MM.1S (cell line): ENCODE measurements around the gene PLA2G4E.

Experiments
- DNase-seq: peaks from one replicate; pipeline ENCODE4 v3.0.0-alpha.2; 2015
- H2AFZ ChIP-seq: fragments of 300-600 bp; sonication (generic); 2 replicates; pipeline ENCODE4 v1.6.0; 2016; ENCODE audit warnings: antibody characterized with exemption, low read length
- H3F3A ChIP-seq: fragments of 300-600 bp; sonication (generic); 2 replicates; pipeline ENCODE4 v1.6.1; 2016; ENCODE audit warnings: mild to moderate bottlenecking, antibody characterized with exemption, low read length, moderate library complexity, mixed read lengths; ENCODE audit not compliant: insufficient read depth
- H3K27ac ChIP-seq: fragments of 300-600 bp; sonication (generic); 2 replicates; pipeline ENCODE4 v1.5.1; 2016; ENCODE audit warnings: mild to moderate bottlenecking, low read length
- H3K27me3 ChIP-seq: fragments of 300-600 bp; sonication (generic); replicated peaks from 2 replicates; pipeline ENCODE4 v1.6.0; 2016; ENCODE audit warnings: low read length; ENCODE audit not compliant: insufficient read depth
- H3K36me3 ChIP-seq: fragments of 300-600 bp; sonication (generic); replicated peaks from 2 replicates; pipeline ENCODE4 v1.6.1; 2016; ENCODE audit warnings: mild to moderate bottlenecking, low read length, mixed read lengths; ENCODE audit not compliant: insufficient read depth
- H3K4me1 ChIP-seq: fragments of 300-600 bp; sonication (generic); 2 replicates; pipeline ENCODE4 v1.6.1; 2016; ENCODE audit warnings: low read length, mixed read lengths
- H3K4me2 ChIP-seq: fragments of 300-600 bp; sonication (generic); 2 replicates; pipeline ENCODE4 v1.6.0; 2016; ENCODE audit warnings: low read depth, low read length
- H3K4me3 ChIP-seq: fragments of 300-600 bp; sonication (generic); 2 replicates; pipeline ENCODE4 v1.5.1; 2016; ENCODE audit warnings: low read length, mixed read lengths
- H3K79me2 ChIP-seq: fragments of 300-600 bp; sonication (generic); 2 replicates; pipeline ENCODE4 v1.6.1; 2016; ENCODE audit warnings: mixed run types, low read length, mixed read lengths
- H3K9ac ChIP-seq: fragments of 300-600 bp; sonication (generic); 2 replicates; pipeline ENCODE4 v1.6.1; 2016; ENCODE audit warnings: low read length, mixed read lengths
- H3K9me2 ChIP-seq: fragments of 300-600 bp; sonication (generic); replicated peaks from 2 replicates; pipeline ENCODE4 v1.6.1; 2016; ENCODE audit warnings: mild to moderate bottlenecking, low read length, mixed read lengths; ENCODE audit not compliant: insufficient read depth
- H3K9me3 ChIP-seq: fragments of 300-600 bp; sonication (generic); replicated peaks from 2 replicates; pipeline ENCODE4 v1.6.1; 2016; ENCODE audit warnings: mild to moderate bottlenecking, low read length, mixed read lengths; ENCODE audit not compliant: insufficient read depth
- H4K20me1 ChIP-seq: fragments of 300-600 bp; sonication (generic); 2 replicates; pipeline ENCODE4 v1.6.1; 2016; ENCODE audit warnings: mild to moderate bottlenecking, low read length, moderate library complexity, mixed read lengths; ENCODE audit not compliant: insufficient read depth
- CTCF ChIP-seq: fragments of 300-600 bp; sonication (generic); IDR thresholded peaks from 2 replicates; pipeline ENCODE4 v1.5.1; 2016; ENCODE audit warnings: antibody characterized with exemption, low read length, mixed read lengths
- EZH2 ChIP-seq: fragments of 300-600 bp; sonication (generic); optimal IDR thresholded peaks from 2 replicates; pipeline ENCODE3; 2017; ENCODE audit warnings: low read depth, mild to moderate bottlenecking, antibody characterized with exemption, low read length, mixed read lengths
- EZH2phosphoT487 ChIP-seq: fragments of 300-600 bp; sonication (generic); IDR thresholded peaks from 2 replicates; pipeline ENCODE4 v1.6.1; 2018; ENCODE audit warnings: antibody characterized with exemption, low read length

Gene PLA2G4E

GRCh38 chr15:41939986-41940385, 80.9 kb downstream of the PLA2G4E start:
- Histone ChIP-seq H3K9me2 (no peaks in the 10 kb centered on the region), H3F3A (peaks cover 9% of the 10 kb centered on the region; the same call in 1 of the 2 replicates), H3K4me1 (peaks cover 12% of the 10 kb centered on the region), H3K4me3 (no peak overlapping the region), H3K27ac (no peak overlapping the region), H3K9me3 (no peaks in the 10 kb centered on the region), H3K4me2 (no peak overlapping the region), H3K9ac (no peak overlapping the region), H4K20me1 (no peaks in the 10 kb centered on the region), H3K27me3 (no peaks in the 10 kb centered on the region), H2AFZ (no peak overlapping the region), H3K36me3 (no peaks in the 10 kb centered on the region), H3K79me2 (no peaks in the 10 kb centered on the region)
- no peak for DNase-seq
- no peak for TF ChIP-seq CTCF
- no peak for TF ChIP-seq EZH2
- TF ChIP-seq EZH2phosphoT487 = no peak

- DNase-seq = no peak
- no peaks in the 10 kb centered on the region for H3K9me3 ChIP-seq
- H2AFZ ChIP-seq = no peak overlapping the region
- H3K36me3 ChIP-seq = no peaks in the 10 kb centered on the region
- H3K27me3 ChIP-seq = no peaks in the 10 kb centered on the region
- no peak overlapping the region for H3K4me2 ChIP-seq
- peaks cover 19% of the 10 kb centered on the region for H3K4me1 ChIP-seq
- TF ChIP-seq EZH2 (no peak), EZH2phosphoT487 (no peak), CTCF (no peak)
- peaks cover 10% of the 10 kb centered on the region; the same call in 1 of the 2 replicates for H3F3A ChIP-seq
- peaks cover 3% of the 10 kb centered on the region; the same call in 1 of the 2 replicates for H3K79me2 ChIP-seq
- H3K4me3 ChIP-seq = no peak overlapping the region
- no peak overlapping the region for H3K9ac ChIP-seq
- H3K9me2 ChIP-seq = no peaks in the 10 kb centered on the region
- no peak overlapping the region for H3K27ac ChIP-seq
- H4K20me1 ChIP-seq = no peaks in the 10 kb centered on the region
Measured at GRCh38 chr15:41937568-41937923, 83.3 kb downstream of the PLA2G4E start.

- Histone ChIP-seq H3K9me3 (no peaks in the 10 kb centered on the region), H4K20me1 (no peaks in the 10 kb centered on the region), H3K27me3 (no peaks in the 10 kb centered on the region), H3K4me2 (no peak overlapping the region), H2AFZ (no peak overlapping the region), H3K4me1 (peaks cover 19% of the 10 kb centered on the region), H3K79me2 (peaks cover 3% of the 10 kb centered on the region; the same call in 1 of the 2 replicates), H3K27ac (no peak overlapping the region), H3F3A (peaks cover 10% of the 10 kb centered on the region; the same call in 1 of the 2 replicates), H3K9ac (no peak overlapping the region), H3K9me2 (no peaks in the 10 kb centered on the region), H3K4me3 (no peak overlapping the region), H3K36me3 (no peaks in the 10 kb centered on the region)
- DNase-seq = no peak
- TF ChIP-seq EZH2phosphoT487 (no peak), CTCF (no peak), EZH2 (no peak)
Measured at GRCh38 chr15:41936649-41937567, 83.9 kb downstream of the PLA2G4E start.
